A549 (cell line): ENCODE data around the gene IQUB.

ENCODE experiments used
- CTCF ChIP-seq: fragments of >200 bp; sonication (Bioruptor Twin); formaldehyde crosslinking; IDR thresholded peaks from 3 replicates; pipeline ENCODE4 v1.5.1; 2016
- ELK1 ChIP-seq: fragments of 150-350 bp; IDR thresholded peaks from 2 replicates; pipeline ENCODE4 v1.6.1; 2014; ENCODE audit warnings: low read depth, mild to moderate bottlenecking, low read length
- GATA3 ChIP-seq: IDR thresholded peaks from 2 replicates; pipeline ENCODE4 v1.6.1; 2012; ENCODE audit warnings: borderline replicate concordance
- HDAC2 ChIP-seq: fragments of 200-600 bp; sonication (generic); IDR thresholded peaks from 2 replicates; pipeline ENCODE4 v1.6.1; 2016
- MAX ChIP-seq: IDR thresholded peaks from 2 replicates; pipeline ENCODE4 v1.6.1; 2012
- MYC ChIP-seq: IDR thresholded peaks from 2 replicates; pipeline ENCODE4 v1.6.1; 2012; ENCODE audit warnings: mild to moderate bottlenecking, inconsistent platforms, low read length, improper control_type of control experiment, borderline replicate concordance
- POLR2A ChIP-seq: IDR thresholded peaks from 2 replicates; pipeline ENCODE4 v1.6.1; 2012; ENCODE audit warnings: mild to moderate bottlenecking, low read length
- RAD21 ChIP-seq, 2 experiments: fragments of >200 bp in 1 of 2; sonication (Bioruptor Twin) in 1 of 2; formaldehyde crosslinking in 1 of 2; IDR thresholded peaks in 1 of 2; conservative IDR thresholded peaks in 1 of 2; 2 replicates in 1 of 2; 3 replicates in 1 of 2; pipeline ENCODE4 v1.6.1; 2012 to 2018; ENCODE audit warnings: inconsistent platforms in 1 of 2
- SMC3 ChIP-seq: fragments of >200 bp; sonication (Bioruptor Twin); formaldehyde crosslinking; IDR thresholded peaks from 3 replicates; pipeline ENCODE4 v1.6.1; 2018; ENCODE audit warnings: inconsistent platforms
- TF ChIP-seq, protein P1 (sequence below): IDR thresholded peaks from 2 replicates; pipeline ENCODE4 v1.6.1; 2012; ENCODE audit warnings: low read depth, borderline replicate concordance

DNA sequence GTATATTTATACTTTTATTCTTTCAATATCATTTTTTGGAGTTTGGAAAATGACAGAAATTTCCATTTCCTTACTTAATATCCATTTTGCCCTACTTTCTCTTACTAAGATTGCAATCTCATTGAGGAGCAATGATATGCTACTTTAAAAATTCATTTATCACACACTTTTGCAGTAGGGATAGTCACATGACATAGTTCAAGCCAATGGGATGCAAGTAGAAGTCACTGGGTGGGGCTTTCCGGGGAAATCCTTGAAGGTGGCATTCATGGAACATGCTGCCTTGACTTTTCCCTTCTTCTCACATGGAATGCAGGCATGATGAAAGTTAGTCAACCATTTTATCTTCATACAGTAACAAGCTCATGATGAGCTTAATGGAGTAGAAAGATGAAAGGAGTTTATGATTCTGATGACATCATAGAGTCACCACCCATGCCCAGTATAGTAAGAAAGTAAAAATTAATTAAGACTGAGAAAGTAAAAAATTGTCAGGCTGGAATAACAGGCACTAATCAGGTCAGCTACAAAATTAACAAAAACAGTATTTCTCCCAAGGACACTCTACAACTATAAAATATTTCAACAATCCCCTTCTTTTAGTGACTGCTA, 33.4 kb downstream of the IQUB start:
- TF ChIP-seq HDAC2 = no peak
- TF ChIP-seq CTCF = no peak
- no peak for TF ChIP-seq POLR2A
- TF ChIP-seq SMC3 = no peak
- TF ChIP-seq MAX = no peak
- TF ChIP-seq RAD21 (conservative IDR thresholded peaks at IDR 0.05 in 1 of 2, IDR thresholded peaks at IDR 0.05 in 1 of 2) = no peak
- no peak for TF ChIP-seq MYC
- TF ChIP-seq, protein P1, sequence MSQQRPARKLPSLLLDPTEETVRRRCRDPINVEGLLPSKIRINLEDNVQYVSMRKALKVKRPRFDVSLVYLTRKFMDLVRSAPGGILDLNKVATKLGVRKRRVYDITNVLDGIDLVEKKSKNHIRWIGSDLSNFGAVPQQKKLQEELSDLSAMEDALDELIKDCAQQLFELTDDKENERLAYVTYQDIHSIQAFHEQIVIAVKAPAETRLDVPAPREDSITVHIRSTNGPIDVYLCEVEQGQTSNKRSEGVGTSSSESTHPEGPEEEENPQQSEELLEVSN = no peak
- no peak for TF ChIP-seq GATA3
- TF ChIP-seq ELK1 = no peak
